ENCODE measurements around the gene DEGS1.

DEGS1 gene

DNA sequence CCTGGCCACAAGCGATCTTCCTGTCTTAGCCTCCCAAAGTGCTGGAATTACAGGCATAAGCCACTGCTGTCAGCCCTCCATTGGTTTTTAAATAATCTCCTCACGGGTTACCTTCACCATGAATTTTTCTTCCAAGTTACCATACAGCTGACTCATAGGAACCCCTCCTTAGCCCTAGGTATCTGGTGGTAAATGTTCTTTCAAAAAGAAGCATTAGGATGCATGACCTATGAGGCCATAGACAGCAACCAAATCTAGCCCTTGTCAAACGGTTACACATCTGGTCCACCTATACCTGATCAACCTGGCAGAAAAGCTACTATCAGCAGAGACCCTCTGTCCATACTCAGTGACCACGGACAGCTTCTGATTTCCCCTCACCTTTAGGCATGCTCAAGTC is 12.7 kb upstream of the DEGS1 start:
- TF ChIP-seq GATA2 (IDR thresholded peaks at IDR 0.05; ENCODE audit: low read depth, low read length) (no peak), GATA3 (IDR thresholded peaks at IDR 0.05; ENCODE audit: low read depth, low read length) (no peak)

DNA sequence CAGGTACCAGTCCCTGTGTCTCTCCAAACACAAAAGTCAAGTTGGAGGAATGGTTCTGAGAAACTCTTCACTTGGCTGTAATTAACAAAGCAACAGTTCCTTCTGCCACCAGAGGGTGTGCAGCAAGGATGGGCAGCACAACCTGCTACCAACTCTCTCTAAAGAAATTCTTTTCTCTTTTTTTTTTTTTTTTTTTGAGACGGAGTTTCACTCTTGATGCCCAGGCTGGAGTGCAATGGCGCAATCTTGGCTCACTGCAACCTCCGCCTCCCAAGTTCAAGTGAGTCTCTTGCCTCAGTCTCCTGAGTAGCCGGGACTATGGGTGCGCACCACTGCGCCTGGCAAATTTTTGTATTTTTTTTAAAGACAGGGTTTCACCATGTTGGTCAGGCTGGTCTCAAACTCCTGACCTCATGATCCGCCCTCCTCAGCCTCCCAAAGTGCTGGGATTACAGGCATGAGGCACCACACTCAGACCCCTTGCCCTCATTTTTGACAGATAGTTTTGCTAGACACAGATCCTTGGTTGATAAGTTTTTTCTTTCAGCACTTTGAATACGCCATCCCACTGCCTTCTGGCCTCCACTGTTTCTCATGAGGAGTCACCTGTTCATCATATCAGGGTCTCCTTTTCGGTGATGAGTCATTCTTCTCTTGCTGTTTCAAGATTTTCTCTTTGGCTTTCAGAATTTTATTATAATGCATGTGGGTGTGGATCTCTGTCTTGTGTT is 12.1 kb upstream of the DEGS1 start:
- TF ChIP-seq GATA3 (IDR thresholded peaks at IDR 0.05; ENCODE audit: low read depth, low read length) (no peak), GATA2 (IDR thresholded peaks at IDR 0.05; ENCODE audit: low read depth, low read length) (no peak)

DNA sequence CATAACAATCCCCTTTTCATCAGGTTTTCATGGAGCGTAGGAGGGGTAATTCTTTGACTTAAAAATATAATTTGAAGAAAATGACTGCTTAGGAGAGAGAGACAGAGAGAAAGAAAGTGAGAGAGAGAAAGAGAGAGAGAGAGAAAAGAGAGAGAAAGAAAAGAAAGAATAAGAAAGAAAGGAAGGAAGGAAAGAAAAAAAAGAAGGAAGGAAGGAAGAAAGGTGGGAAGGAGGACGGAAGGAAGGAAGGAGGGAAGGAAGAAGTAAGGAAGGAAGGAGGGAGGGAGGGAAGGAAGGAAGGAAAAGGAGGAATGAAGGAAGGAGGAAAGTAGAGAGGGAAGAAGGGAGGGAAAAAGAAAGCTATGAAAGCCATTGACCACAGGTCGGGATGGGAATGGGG is 10.8 kb upstream of the DEGS1 start:
- no peak for TF ChIP-seq GATA2 (IDR thresholded peaks at IDR 0.05; ENCODE audit: low read depth, low read length)
- no peak for TF ChIP-seq GATA3 (IDR thresholded peaks at IDR 0.05; ENCODE audit: low read depth, low read length)

DNA sequence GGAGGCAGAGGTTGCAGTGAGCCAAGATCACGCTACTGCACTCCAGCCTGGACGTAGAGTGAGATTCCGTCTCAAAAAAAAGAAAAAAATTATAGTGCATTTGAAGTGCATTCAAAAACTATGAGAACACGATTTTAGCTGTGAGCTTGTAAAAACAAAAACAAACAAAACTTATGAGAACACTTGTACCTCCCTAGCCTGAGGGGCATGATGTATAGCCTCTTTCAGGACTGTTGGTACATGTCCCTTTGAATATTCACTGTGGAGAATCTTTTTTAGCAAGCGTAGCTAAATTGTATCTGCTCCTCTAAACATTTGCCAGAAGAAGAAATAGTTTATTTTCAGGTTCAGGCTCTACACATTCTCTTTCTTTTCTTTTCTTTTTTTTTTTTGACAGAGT is 9.5 kb upstream of the DEGS1 start:
- TF ChIP-seq GATA2 (IDR thresholded peaks at IDR 0.05; ENCODE audit: low read depth, low read length) (no peak), GATA3 (IDR thresholded peaks at IDR 0.05; ENCODE audit: low read depth, low read length) (no peak)

DNA sequence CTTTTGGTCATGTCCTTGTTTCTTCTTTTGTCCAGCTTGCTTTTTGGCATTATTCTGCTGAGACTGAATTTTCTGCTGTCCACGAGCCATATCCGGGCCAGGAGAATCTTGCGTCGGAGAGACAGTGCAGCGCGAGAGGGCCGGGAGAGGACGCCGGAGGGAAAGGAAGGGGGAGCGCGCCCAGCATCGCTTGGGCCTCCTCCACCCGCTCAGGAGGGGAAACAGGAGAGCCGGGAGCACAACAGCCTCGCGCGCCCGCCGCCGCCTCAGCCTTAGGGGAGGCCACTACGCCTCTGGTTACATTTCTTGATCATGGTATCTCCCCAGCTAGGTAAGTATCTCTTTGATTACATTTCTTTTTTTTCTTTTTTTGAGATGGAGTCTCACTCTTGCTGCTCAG is 7.4 kb upstream of the DEGS1 start:
- TF ChIP-seq GATA2 (IDR thresholded peaks at IDR 0.05; ENCODE audit: low read depth, low read length) = no peak
- TF ChIP-seq GATA3 (IDR thresholded peaks at IDR 0.05; ENCODE audit: low read depth, low read length) = no peak

DNA sequence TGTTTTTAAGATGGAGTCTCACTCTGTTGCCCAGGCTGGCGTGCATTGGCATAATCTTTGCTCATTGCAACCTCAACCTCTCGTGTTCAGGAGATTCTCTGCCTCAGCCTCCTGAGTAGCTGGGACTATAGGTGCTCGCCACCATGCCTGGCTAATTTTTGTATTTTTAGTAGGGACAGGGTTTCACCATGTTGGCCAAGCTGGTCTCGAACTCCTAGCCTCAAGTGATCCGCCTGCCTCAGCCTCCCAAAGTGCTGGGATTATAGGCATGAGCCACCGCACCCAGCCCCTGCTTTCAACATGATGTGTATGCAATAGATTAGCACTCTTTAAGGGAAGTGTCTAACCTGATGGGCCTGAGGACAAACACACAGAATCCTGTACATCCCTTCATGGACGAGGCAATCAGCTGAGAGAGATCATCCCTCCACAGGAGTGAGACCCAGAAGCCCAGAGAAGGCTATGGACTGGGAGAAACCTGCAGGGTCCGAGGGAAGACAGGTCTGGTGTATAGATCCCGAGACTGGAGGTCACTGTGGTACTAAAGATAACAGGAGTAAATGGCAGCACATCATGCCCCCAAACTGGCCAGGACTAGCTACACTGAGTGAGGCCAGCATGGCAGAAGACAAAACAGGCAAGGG is 5.6 kb upstream of the DEGS1 start:
- TF ChIP-seq GATA3 (IDR thresholded peaks at IDR 0.05; ENCODE audit: low read depth, low read length) (no peak), GATA2 (IDR thresholded peaks at IDR 0.05; ENCODE audit: low read depth, low read length) (no peak)

DNA sequence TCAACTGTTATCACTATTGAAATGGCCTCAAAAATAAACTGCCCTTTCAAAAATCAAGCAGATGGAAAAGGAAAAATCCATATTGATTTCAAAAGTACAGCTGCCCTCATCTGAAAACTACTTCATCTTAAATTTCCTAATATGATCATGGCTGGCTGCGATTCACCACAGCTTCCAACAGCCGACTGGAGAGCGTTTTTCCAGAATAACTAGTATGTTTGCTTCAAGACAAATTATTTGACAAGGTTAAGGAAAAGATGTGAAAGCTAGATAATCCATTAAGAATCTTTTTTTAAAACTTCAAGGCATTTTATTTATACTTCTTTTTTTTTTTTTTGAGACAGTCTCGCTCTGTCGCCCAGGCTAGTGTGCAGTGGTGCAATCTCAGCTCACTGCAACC is 4.1 kb upstream of the DEGS1 start:
- TF ChIP-seq GATA3 (IDR thresholded peaks at IDR 0.05; ENCODE audit: low read depth, low read length) (no peak), GATA2 (IDR thresholded peaks at IDR 0.05; ENCODE audit: low read depth, low read length) (no peak)

DNA sequence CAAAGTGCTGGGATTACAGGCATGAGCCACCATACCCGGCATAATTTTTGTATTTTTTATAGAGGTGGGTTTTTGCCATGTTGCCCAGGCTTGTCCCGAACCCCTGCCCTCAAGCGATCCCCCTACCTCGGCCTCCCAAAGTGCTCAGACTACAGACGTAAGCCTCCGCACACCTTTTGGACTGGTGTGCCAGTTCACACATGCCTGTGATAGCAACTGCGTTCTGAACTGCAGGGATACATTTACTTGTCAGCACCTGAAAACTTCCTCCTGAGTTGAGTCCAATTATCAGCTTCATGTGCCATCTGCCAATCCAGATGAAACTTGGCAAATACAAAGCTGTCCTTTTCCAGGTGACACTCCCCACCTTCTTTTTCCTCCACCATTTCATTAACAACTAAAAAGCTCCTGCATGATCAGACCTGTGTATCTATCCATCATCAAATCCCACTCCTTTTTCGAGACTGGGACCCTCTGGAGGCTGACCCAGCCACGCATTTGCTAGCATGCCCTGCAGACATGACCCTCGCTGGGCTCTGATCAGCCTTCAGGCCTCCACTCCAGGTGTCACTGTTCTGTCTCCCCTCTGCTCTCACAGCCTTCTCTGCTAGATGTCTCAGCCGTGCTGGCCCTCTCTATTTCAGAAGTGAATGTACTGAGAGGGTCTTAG is 2.1 kb upstream of the DEGS1 start:
- TF ChIP-seq GATA2 (IDR thresholded peaks at IDR 0.05; ENCODE audit: low read depth, low read length) (no peak), GATA3 (IDR thresholded peaks at IDR 0.05; ENCODE audit: low read depth, low read length) (no peak)

DNA sequence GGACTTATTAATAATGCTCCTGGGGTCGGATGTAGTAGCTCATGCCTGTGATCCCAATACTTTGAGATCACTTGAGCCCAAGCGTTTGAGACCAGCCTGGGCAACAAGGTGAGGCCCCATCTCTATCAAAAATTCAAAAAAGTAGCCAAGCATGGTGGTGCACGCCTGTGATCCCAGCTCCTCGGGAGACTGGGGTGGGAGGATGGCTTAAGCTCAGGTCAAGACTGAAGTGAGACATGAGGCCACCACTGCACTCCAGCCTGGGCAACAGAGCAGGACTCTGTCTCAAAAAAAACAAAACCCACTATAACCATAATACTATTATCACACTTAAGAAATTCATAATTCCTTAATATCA is 1.6 kb upstream of the DEGS1 start:
- TF ChIP-seq GATA3 (IDR thresholded peaks at IDR 0.05; ENCODE audit: low read depth, low read length) = no peak
- no peak for TF ChIP-seq GATA2 (IDR thresholded peaks at IDR 0.05; ENCODE audit: low read depth, low read length)

DNA sequence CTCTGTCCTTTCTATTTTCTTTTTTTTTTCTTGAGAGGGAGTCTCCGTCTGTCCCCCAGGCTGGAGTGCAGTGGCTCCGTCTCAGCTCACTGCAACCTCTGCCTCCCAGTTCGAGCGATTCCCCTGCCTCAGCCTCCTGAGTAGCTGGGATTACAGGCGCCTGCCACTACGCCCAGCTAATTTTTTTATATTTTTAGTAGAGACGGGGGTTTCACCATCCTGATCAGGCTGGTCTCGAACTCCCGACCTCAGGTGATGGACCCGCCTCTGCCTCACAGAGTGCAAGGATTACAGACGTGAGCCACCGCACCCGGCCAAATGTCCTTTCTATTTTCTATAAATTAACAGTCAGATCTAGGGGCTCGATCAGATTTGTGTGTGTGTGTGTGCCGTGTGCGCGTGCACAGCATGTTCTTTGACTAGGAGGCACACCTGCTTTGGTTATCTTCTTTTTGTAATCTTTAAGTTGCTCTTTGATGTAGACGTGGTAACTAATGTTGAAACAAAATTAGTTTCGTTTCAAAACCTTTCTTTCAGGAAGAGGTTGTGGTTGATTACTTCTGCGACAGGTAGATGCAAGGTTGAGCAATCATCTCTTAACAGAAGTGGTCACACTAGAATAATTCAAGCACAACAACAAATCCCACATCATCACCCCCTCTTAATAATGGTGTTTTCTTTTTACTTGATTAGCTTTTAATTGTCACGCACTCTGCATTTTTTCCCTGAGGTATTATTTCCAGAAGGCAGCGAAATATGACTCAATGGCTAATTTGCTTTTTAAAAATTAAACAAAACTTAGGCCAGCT is 779 bp upstream of the DEGS1 start:
- no peak for TF ChIP-seq GATA2 (IDR thresholded peaks at IDR 0.05; ENCODE audit: low read depth, low read length)
- TF ChIP-seq GATA3 (IDR thresholded peaks at IDR 0.05; ENCODE audit: low read depth, low read length) = no peak

DNA sequence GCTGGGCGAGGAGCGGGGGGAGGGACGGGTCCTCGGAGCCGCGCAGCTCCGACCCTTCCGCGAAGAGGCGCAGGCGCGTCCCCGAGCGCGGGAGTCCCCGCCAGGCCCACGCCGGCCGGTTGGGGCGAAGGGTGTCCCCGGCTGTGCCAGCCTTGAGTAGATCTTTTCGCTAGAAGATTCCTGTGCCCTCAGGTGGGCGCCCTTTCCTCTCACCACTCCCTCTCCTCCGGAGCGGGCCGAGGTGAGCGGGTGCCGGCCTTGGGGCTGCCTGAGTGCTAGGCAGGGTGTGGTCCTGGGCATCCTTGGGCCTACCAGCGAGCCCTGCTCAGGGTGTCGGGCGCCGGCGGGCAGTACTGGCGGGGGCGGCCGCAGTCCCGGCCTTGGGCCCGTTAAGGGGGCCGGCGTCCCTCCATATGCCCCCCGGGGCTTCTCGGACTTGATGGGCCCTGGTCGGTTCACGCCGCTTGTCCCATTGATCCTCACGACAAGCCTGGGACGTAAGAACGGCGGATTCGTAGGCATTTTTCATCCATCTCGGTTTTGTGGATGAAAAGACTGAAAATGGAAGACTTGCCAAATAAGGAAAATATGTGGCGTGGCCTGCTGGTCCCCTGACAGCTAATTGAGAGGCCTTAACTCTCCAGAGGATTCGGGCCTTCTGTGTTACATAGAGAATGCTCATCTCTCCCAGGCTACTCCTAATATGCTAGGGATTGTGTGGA is 712 bp downstream of the DEGS1 start:
- TF ChIP-seq GATA2 (IDR thresholded peaks at IDR 0.05; ENCODE audit: low read depth, low read length) (no peak), GATA3 (IDR thresholded peaks at IDR 0.05; ENCODE audit: low read depth, low read length) (no peak)

DNA sequence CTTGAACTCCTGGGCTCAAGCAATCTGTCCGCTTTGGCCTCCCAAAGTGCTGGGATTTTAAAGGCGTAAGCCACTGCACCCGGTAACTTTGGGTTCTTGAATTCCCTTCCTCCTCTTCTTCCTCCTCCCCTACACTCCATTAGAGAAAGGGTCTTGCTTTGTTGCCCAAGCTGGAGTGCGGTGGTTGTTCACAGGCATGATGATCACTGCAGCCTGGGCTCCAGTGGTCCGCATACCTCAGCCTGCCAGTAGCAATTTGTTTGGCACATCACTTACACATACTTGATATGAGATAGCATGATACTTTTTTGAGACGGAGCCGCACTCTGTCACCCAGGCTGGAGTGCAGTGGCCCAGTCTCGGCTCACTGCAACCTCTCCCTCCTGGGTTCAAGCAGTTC is 2.2 kb downstream of the DEGS1 start:
- TF ChIP-seq GATA2 (IDR thresholded peaks at IDR 0.05; ENCODE audit: low read depth, low read length) (no peak), GATA3 (IDR thresholded peaks at IDR 0.05; ENCODE audit: low read depth, low read length) (no peak)

DNA sequence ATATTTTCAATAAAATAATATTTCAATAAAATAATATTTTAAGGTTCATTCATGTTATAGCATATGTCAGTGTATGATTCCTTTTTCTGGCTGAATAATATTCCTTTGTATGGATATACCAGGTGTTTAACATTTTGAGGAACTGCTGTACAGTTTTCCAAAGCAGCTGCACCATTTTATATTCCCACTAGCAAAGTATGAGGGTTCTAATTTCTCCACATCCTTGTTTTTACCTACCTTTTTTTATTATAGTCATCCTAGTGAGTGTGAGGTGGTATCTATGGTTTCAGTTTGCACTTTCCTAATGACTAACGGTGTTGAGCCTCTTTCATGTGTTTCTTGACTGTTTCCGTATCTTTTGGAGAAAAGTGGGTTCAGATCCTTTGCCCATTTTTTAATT is 5.2 kb downstream of the DEGS1 start:
- no peak for TF ChIP-seq GATA2 (IDR thresholded peaks at IDR 0.05; ENCODE audit: low read depth, low read length)
- TF ChIP-seq GATA3 (IDR thresholded peaks at IDR 0.05; ENCODE audit: low read depth, low read length) = no peak

DNA sequence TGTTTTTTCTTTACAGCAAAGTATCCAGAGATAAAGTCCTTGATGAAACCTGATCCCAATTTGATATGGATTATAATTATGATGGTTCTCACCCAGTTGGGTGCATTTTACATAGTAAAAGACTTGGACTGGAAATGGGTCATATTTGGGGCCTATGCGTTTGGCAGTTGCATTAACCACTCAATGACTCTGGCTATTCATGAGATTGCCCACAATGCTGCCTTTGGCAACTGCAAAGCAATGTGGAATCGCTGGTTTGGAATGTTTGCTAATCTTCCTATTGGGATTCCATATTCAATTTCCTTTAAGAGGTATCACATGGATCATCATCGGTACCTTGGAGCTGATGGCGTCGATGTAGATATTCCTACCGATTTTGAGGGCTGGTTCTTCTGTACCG is 6.5 kb downstream of the DEGS1 start:
- no peak for TF ChIP-seq GATA3 (IDR thresholded peaks at IDR 0.05; ENCODE audit: low read depth, low read length)
- TF ChIP-seq GATA2 (IDR thresholded peaks at IDR 0.05; ENCODE audit: low read depth, low read length) = no peak

Measured in SH-SY5Y (cell line).